GM19239 (cell line): ENCODE data around the gene GCSAML.
"Not testable (repeated sequence)": the region's sequence is repeated elsewhere in the genome, so short reads cannot be mapped to it uniquely, and the experiment has no call there.

Source experiments
- DNase-seq: peaks from one replicate; pipeline ENCODE4 v3.0.0; 2011; ENCODE audit warnings: low spot score; ENCODE audit not compliant: insufficient read length
- FAIRE-seq: peaks from 2 replicates; lab custom pipeline; 2011; peaks lifted over from hg19 to GRCh38; lab: Jason Lieb, UNC

Gene GCSAML

DNA sequence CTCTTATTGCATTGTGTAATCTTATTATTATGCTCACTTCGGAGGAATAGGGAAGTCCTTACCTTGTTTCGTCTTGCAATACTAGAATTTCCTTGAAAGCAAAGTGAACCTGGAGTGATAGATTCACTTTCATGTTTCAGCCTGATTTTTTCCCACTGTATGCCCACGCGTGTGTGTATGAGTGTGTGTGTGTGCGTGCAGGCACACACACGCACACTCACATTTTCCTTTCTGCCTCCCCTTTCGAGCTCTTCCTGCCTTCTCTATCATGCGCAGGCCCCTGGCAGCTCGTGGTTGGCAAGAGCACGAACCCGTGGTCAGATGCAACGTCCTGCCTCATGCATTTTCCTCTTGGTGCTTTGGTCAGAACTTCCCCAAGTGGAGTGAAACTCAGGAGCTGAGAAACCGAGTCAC, at the start of gene GCSAML:
GCSAML (plus strand) TSS at position 366 of the 414 bp plus-strand sequence. CDS start 58 bp downstream, outside the sequence.
- no peak for DNase-seq

DNA sequence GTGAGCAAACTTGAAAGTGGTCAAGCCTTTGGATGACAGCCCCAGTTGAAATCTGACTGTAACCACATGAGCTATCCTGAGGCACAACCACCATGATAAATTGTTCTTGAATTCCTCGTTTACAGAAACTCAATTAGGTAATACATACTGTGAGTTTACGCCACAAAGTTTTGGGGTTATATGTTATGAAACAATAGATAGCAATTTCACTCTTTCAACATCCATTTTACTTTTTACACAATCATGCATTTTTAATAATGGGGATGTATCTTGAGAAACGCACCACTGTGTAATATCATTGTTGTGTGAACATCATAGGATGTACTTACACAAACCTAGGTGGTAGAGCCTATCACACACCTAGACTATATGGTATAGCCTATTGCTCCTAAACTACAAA, 48.1 kb upstream of the GCSAML start:
- DNase-seq: no peak
- no peak for FAIRE-seq

More for the DNA sequence above, at the start of gene GCSAML:
- no peak for FAIRE-seq

DNA sequence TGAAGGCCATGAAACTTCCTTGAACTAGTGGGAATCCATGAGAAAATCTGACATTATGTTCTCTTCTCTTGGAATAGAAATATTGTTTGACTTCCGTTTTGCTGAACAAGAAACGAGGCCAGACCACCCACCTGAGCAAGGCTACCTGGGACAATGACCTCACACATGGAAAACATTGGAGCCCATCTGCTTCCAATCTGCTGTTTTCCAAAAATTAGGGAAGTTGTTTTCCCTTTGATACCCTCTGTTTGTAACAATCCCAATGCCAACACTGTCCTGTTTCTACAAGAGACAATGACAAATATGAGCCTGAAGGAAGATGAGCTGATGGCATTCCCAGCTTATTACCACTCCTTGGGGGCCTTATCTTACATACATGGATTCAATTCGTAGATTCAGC, 42.1 kb upstream of the GCSAML start:
- FAIRE-seq: no peak
- no peak for DNase-seq

DNA sequence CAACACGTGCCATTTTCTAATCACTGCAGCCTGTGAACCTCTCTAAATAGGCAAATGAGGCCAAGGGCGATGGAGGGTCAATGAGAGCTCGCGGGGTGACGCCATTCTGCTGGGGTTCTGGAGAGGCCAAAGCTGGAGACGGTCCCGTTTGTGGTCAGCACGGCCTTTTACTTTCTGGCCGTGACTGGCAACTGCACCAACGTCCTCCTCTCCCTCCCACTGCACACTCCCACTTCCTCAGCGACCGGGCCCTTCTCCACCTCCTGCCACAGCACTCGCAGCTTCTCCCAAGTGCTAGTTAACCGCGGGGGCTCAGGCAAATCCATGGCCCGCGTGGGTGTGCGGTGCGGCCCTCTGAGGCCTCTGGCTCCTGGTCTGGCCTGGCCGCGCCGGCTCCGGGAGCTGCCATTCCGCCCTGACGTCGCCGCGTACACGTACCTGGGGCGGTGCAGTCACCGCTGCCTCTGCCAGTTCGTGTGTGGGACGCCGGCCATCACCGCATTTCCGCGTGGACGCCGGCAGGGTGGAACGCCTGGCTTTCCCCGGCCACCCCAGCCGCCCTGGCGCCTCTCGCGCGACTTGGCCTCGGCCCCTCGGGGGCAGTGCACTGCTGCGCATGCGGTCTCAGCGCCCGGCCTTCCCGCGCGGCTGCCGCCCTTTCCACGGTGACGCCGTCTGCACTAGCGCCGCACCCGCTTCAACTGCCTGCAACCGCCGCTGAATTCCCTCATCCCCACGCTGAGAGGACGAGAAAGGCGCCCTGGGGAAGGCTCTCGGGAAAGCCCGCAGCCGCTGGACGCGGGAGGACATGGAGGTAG, 30.9 kb upstream of the GCSAML start:
- FAIRE-seq (no peak), DNase-seq (no peak)

DNA sequence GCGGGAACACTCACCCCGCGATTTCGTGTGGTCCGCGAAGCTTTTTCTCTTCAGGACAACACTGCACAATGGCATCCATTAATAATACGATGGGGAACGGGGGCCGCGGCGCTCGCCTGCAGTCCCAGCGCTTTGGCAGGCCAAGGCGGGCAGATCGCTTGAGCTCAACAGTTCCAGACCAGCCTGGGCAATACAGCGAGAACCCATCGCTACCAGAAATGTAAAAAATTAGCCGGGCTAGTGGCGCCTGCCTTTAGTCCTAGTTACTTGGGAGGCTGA, 30.4 kb upstream of the GCSAML start:
- FAIRE-seq (no peak), DNase-seq (no peak)

DNA sequence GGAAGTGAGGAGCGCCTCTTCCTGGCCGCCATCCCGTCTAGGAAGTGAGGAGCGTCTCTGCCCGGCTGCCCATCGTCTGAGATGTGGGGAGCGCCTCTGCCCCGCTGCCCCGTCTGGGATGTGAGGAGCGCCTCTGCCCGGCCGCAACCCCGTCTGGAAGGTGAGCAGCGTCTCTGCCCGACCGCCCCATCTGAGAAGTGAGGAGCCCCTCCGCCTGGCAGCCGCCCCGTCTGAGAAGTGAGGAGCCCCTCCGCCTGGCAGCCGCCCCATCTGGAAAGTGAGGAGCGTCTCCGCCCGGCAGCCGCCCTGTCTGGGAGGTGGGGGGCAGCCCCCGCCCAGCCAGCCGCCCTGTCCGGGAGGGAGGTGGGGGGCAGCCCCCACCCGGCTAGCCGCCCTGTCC, 27.0 kb upstream of the GCSAML start:
- DNase-seq, FAIRE-seq: not testable (repeated sequence)

DNA sequence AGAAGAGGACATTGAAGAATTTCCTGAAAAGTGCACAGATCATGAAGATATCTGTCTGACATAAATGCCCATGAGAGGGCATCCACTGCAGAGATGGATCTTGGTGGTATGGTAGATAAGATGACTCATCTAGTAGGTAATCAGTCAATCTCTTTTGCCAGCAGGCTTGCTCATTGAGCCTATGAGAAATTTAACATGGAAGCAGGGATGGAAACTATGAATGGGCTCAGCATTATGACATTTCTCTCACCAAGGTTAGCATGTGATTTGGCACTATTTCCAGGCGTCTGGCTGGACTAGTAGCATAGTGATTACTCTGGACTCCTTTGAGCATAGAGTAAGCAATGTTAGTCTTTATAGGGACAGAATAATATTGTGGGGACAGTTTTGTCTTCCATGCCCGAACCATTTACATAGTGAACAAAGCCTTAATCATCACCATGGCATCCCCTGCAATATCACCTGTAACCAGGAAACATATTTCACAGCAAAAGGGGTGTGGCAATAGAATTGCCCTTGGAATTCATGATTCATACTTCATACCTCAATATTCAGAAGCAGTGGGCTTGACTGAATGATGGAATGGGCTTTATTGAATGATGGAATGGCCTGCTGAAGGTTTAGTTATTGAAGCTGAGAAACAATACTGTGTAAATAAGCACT, 20.0 kb upstream of the GCSAML start:
- FAIRE-seq (no peak), DNase-seq (no peak)

DNA sequence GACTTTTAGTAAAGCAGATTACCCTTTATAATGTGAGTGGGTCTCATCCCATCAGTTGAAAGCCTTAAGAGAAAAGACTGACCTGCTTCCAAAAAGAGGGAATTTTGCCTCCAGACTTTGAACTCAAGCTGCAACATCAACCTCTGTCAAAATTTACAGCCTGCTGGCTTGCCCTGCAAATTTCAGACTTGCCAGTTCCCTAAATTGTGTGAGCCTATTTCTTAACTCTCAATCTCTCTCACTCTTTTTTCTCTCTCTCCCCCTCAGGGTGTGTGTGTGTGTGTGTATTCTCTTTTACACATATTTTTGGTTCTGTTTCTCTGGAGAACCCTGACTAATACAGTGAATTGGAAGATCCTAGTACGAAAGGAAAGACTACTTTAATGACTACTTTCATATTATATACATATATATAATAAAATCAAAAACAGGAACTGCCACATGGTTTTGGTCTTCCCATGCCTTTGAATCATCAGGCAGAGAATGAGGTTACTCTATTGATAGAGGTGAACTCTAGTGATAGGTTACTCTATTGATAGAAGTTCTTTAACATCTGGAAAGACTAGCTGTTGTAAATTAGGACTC, 19.1 kb upstream of the GCSAML start:
- DNase-seq (no peak), FAIRE-seq (no peak)

DNA sequence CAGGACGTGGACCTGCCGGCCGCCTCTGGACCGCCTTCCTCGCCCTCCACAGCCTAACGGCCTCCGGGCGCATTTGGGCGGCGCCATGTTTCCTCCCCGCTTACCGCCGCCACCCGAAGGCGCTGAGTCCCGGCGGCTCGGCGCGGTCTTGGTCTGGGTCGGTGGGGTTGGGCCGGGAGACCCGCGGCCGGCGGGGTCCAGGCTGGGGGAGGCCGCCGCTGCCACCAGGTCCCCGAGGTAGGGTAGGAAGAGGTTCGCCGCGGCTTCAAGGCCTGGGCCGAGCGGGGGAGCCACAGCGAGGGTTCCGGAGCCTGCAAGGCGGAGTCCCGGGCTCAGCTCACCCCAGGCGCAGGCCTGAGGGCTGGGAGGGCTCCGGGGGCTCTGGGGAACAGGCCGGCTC, 18.1 kb upstream of the GCSAML start:
- no peak for FAIRE-seq
- no peak for DNase-seq

DNA sequence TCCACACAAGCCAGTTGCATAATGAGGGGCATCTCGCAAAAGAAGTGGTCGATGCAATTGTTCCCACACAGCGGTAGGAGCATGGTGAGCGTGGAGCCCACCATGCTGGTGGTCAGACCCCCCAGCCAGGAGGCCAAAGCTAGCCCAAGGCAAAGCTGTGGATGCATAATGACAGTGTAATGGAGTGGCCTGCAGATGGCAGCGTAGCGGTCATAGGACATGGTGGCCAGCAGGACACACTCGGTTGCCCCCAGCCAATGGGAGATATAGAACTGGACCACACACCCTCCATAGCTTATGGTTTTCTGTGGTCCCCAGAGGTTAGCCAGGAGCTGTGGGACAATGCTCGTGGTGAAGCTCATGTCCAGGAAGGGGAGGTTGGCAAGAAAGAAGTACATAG, 17.0 kb upstream of the GCSAML start:
- DNase-seq (no peak), FAIRE-seq (no peak)

DNA sequence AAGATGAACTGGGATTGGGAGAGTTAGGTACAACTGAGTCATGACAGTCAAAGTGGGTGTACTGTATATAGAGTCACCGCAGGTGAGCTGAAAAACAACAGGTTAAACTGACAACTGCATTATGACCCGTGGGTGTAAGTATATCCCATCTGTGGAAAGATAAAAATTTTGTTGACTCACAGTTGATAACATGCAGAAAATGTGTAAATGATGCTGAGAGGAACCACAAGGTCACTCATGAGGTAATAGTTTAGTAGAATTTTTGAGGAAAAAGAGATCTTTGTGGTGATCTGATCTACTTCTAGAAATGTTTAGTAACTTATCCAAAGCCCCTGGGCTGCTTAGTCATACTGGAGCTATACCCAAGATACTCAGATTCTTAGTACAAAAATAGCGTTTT, 13.5 kb upstream of the GCSAML start:
- no peak for FAIRE-seq
- DNase-seq: no peak

DNA sequence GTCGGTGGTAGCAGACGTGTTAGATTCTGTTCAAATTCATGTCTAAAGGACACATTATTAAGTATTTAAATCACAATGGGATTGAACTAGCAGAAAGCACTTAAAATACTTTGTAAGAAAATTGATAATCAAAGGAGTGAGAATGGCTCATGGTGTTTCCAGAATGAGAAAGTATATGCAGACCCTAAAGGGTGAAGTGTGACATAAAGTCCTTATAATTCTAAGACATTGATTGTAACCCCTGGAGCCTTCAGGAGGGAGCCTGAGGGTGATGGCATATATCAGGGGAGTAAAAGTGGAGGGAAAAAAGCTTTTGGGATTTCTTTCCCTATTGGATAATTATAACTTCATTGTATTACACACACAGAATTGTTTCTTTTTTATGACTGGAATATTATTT, 12.6 kb upstream of the GCSAML start, which contains the start of gene OR2C3:
OR2C3 (minus strand) TSS at position 101 of the 400 bp plus-strand sequence. CDS start 3,929 bp downstream, outside the sequence.
- FAIRE-seq: no peak
- no peak for DNase-seq

DNA sequence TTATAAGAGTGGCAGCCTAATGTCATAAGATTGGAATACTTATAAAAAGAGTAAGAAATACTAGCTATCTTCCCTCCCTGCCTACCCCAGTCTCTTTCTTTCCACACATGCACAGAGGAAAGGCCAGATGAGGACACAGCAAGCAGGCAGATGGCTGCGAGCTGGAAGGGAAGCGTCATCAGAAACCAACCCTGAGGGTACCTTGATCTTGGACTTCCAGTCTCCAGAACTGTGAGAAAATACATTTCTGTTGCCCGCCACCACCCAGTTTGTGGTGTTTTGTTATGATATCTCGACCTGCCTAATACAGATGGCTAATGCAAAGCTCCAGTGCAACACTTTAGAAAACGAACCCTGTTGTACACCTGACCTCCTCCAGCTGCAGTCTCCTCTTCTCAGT, 10.4 kb upstream of the GCSAML start:
- FAIRE-seq: no peak
- DNase-seq: no peak

DNA sequence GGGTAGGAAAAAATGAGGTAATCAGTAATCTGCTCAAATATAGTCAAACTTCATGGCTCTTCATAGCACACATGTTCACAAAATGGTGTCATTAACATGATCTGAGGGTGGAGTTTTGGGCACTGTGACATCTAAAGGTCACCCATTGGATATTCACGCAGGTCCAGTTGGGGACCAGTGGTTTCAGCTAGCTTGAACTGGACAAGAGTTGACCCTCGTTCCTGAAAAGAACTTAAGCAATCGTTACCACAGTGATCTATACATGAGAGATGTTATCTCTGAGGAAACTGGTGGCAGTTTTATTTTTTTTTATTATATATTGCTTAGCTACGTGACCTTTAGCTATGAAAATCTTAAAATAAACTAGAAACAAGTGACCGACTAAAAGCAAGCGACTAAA, 9.7 kb upstream of the GCSAML start:
- FAIRE-seq: no peak
- no peak for DNase-seq

DNA sequence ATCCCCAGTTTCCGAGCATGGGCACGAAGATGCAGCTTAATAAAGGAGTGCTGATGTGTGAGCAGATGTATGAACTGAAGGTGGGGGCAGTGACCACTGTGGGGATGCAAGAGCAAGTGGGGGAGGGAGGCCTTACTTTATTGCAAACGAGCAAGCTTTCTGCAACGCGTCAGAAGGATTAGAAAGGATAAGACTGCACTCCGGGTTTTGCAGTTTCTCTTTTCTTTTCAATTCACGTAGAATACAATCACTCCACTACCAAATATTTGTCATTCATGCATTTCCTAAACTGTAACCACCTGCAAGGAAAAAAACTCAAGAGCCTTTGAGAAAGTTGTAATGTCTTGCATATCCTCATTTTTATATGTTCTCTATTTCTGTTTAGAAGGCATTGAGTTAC, 8.4 kb upstream of the GCSAML start:
- FAIRE-seq (no peak), DNase-seq (no peak)

DNA sequence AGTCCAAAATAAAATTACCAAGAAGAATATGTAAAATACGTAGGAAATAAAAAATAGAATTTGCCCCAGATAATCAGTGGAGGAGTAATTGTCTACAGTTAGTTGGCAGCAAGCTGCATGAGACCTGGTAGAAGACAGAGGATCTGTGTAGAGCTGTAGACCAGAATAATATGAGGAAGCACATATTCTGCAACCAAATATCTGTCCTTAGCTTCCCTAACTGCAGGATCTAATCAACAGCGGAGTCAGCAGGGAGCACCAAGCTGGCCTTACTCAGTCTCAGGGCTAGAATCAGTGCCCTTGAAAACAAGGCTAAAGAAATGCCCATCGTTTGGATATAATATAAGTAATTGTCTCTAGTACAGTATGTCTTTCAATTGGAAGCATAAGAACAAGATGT, 6.1 kb upstream of the GCSAML start:
- FAIRE-seq (no peak), DNase-seq (no peak)

DNA sequence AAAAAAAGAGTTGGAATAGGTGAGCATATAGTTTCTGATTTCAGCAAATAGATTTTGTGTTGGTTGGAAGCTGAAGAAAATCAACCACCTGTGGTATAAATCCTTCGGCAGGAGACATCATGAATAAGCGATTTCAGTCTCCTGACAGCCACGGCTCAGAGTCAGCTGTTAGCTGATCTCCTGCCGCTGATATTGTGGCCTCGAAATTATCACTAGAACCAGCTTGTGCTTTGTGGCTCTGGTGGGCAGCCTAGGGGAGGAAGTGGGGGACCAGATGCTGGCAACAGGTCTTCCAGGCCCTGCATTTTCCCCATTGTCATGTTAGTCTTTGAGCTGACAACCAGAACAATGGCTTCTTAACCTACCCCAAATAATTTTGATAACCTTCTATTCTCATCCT, 842 bp upstream of the GCSAML start:
- FAIRE-seq (no peak), DNase-seq (no peak)

DNA sequence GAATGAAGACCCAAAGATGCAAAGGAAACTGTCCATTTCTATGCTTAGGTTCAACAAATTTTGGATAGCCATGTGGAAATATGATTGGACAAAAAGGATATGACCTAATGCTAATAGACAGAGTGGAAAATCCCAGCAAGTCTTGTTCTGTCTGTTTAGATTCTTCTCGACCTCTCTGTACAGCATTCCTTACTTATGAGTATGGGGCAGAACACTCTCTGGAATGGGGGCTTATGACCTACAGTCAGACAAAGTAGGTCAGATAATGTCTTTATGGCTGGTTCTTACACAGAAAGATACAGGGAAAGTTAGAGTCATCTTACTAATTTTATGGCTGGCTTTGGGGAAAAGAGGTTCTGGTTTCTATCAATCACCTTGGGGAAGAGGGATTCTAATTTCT, 2.8 kb downstream of the GCSAML start:
- no peak for FAIRE-seq
- DNase-seq: no peak

DNA sequence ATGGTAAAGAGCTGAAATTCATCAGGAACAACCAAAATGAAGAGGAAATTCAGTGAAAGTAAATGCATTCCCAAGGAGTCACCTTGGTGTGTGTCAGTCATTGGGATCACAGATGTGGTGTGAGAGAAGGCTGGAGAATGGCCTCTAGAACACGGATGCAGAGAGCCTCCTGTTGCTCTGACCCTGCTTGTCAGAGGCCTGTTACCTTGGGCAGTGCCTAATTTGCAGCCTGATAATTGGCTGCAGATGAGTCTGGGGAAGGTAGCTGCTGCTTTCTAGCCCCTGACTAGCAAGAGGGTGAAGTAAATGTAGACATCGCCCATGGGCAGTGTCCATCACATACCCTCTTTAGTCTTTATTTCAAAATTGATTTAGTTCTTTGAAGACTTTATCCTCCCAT, 3.3 kb downstream of the GCSAML start:
- FAIRE-seq: no peak
- no peak for DNase-seq

DNA sequence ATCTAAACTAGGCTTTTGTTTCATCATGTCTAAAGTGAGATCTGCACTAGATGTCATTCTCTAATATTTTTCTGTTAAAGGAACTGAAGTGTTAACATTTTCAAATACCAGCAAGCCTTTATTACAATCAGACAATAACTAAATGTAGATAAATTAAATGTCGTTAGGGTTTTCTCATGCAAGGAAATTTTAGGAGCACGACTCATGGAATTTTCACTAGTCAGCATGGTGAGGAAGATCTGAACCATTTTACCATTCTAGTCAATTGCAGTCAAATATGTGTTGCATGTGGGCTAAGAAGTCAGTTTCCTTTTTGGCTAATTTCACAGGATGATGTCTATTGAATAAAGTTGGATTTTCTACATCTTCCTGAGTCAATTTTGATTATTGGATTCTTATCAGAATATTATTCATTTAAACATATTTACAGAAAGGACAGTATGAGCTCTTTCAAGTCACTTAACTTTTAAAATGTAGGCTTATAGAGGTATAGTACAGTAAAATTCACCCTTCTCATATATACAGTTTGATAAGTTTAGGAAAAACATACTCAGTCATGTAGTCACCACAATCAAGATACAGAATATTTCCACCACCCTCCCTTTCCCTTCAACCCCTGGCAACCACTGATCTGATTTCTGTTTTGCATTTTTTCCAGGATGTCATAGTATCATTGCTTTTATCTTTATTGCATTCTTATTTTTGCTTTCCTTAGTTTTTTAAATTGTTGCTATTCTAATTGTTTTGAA, 9.2 kb downstream of the GCSAML start:
- FAIRE-seq (no peak), DNase-seq (no peak)

DNA sequence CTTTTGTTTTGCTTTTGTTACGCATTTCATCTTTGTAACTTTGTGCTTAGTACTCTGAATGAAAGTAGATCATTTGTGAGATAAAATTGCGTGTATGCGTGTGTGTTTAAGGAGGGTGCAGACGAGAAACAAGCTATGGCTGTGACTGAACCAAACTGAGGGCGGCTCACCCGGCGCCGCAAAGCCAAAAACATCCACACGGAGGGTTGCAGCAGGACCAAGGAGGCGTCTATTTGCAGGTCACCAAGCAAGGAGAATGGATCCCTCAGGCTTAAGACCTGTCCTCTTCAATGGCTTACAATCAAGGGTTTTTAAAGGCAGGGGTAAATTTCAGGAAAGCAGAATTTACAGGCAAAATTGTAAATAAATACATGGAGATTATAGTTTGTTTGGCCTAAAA, 12.8 kb downstream of the GCSAML start:
- DNase-seq: no peak
- FAIRE-seq: no peak
